K562 (cell line): ENCODE measurements around the gene BANP. TPM values are rescaled to one million over a fixed set of nuclear protein-coding genes. Genes with fewer than 3 reads are reported as not detected.

Experiments
- ATAC-seq: fragments of 200-7000 bp; cut with Tn5 transposase; 3 replicates; pipeline ENCODE4 v1.9.1; 2020; ENCODE audit warnings: moderate library complexity
- BruUV-seq: library from RNA; stranded (reverse); fragments of 400-500 nt; replicated peaks from 2 replicates; lab custom pipeline; 2021; lab: Mats Ljungman, UMichigan
- CTCF ChIA-PET: fragments of 300-600 bp; formaldehyde crosslinking; extraction: SDS; loops from one replicate; lab custom pipeline; 2021; ENCODE audit warnings: low intra/inter-chr PET ratio; lab: Yijun Ruan, JAX
- POLR2A ChIA-PET: fragments of 300-600, 350-650 bp; sonication (Branson Sonifier 250); formaldehyde crosslinking; extraction: SDS; loops from one replicate; lab custom pipeline; 2021; ENCODE audit warnings: antibody characterized with exemption, inconsistent platforms; lab: Yijun Ruan, JAX
- DNase-seq, 4 experiments: peaks; one replicate each; pipeline versions ENCODE4 v3.0.0 to v3.0.0-alpha.2; 2011 to 2018; ENCODE audit warnings: low spot score in 3 of 4, mixed read lengths in 3 of 4; ENCODE audit errors: extremely low read depth in 1 of 4
- FAIRE-seq: peaks from 2 replicates; lab custom pipeline; 2011; peaks lifted over from hg19 to GRCh38; lab: Jason Lieb, UNC
- H2AFZ ChIP-seq: 2 replicates; pipeline ENCODE4 v1.6.0; 2011; ENCODE audit warnings: low read depth, low read length, control low read depth, inconsistent platforms
- H3K27ac ChIP-seq: fragments of 200-600 bp; 3 replicates; pipeline ENCODE4 v1.8.0; 2011; ENCODE audit warnings: low read depth, mild to moderate bottlenecking, control low read depth, inconsistent platforms, low read length, moderate library complexity, mixed read lengths; ENCODE audit errors: extremely low read depth
- H3K27me3 ChIP-seq, 2 experiments: fragments of 300-600 bp in 1 of 2; 2 replicates in 1 of 2; 3 replicates in 1 of 2; pipeline versions ENCODE4 v1.6.0 to v1.8.0; 2011; ENCODE audit warnings: inconsistent platforms in 2 of 2, low read length in 2 of 2, mild to moderate bottlenecking in 1 of 2, mixed read lengths in 1 of 2, moderate library complexity in 1 of 2; ENCODE audit not compliant: control insufficient read depth in 2 of 2, insufficient read depth in 2 of 2
- H3K36me3 ChIP-seq: fragments of 300-600 bp; 3 replicates; pipeline ENCODE4 v1.8.0; 2011; ENCODE audit warnings: mild to moderate bottlenecking, low read length, inconsistent platforms; ENCODE audit not compliant: control insufficient read depth, insufficient read depth
- H3K4me1 ChIP-seq, 2 experiments: fragments of 200-600 bp in 1 of 2; replicated peaks in 1 of 2; 2 replicates in 1 of 2; 3 replicates in 1 of 2; pipeline versions ENCODE4 v1.5.1 to v1.8.0; 2011; ENCODE audit warnings: inconsistent platforms in 2 of 2, low read length in 2 of 2, mild to moderate bottlenecking in 1 of 2, mixed read lengths in 1 of 2, moderate library complexity in 1 of 2; ENCODE audit not compliant: control insufficient read depth in 2 of 2, insufficient read depth in 2 of 2
- H3K4me2 ChIP-seq: 2 replicates; pipeline ENCODE4 v1.6.1; 2011; ENCODE audit warnings: low read length, control low read depth, inconsistent platforms, mixed read lengths; ENCODE audit not compliant: insufficient read depth
- H3K4me3 ChIP-seq: fragments of 200-600 bp; sonication (generic), shearing (Covaris generic); 2 replicates; pipeline ENCODE4 v1.5.1; 2016; ENCODE audit warnings: control low read depth, inconsistent platforms
- H3K79me2 ChIP-seq: fragments of 200-600 bp; 3 replicates; pipeline ENCODE4 v1.8.0; 2011; ENCODE audit warnings: low read length, inconsistent platforms; ENCODE audit not compliant: control insufficient read depth, insufficient read depth
- H3K9ac ChIP-seq, 2 experiments: 2 replicates each; pipeline versions ENCODE4 v1.6.0 to v1.6.1; 2011; ENCODE audit warnings: low read depth in 2 of 2, low read length in 2 of 2, control low read depth in 1 of 2, inconsistent platforms in 1 of 2, mild to moderate bottlenecking in 1 of 2, mixed read lengths in 1 of 2; ENCODE audit not compliant: insufficient read depth in 1 of 2
- H3K9me1 ChIP-seq: one replicate; pipeline ENCODE4 v1.6.0; 2011; ENCODE audit warnings: inconsistent platforms, mild to moderate bottlenecking, low read length, moderate library complexity; ENCODE audit not compliant: control insufficient read depth, insufficient read depth
- H3K9me3 ChIP-seq: replicated peaks from 2 replicates; pipeline ENCODE4 v1.5.1; 2011; ENCODE audit warnings: low read depth, low read length, inconsistent platforms; ENCODE audit not compliant: control insufficient read depth, insufficient read depth
- H4K20me1 ChIP-seq: replicated peaks from 2 replicates; pipeline ENCODE4 v1.6.1; 2011; ENCODE audit warnings: low read length, inconsistent platforms, mixed read lengths; ENCODE audit not compliant: control insufficient read depth, insufficient read depth
- ATF4 ChIP-seq: fragments of 450-650 bp; formaldehyde crosslinking; IDR thresholded peaks from 2 replicates; pipeline ENCODE4 v1.4.0; 2022; ENCODE audit warnings: mild to moderate bottlenecking, moderate library complexity
- DMBX1 ChIP-seq: fragments of 250-450 bp; sonication (Bioruptor Pico); IDR thresholded peaks from 2 replicates; pipeline ENCODE4 v1.8.0; 2022; ENCODE audit warnings: inconsistent platforms, mild to moderate bottlenecking, moderate library complexity, borderline replicate concordance
- HES1 ChIP-seq: fragments of 450-650 bp; IDR thresholded peaks from 2 replicates; pipeline ENCODE4 v1.6.1; 2016; ENCODE audit warnings: low read depth, mild to moderate bottlenecking, moderate library complexity
- HMG20A ChIP-seq: fragments of 450-650 bp; formaldehyde crosslinking; conservative IDR thresholded peaks from 2 replicates; pipeline ENCODE4 v1.4.0; 2020; ENCODE audit warnings: mild to moderate bottlenecking, mixed read lengths
- HMG20B ChIP-seq: fragments of 250-450 bp; sonication (Bioruptor Pico); IDR thresholded peaks from 2 replicates; pipeline ENCODE4 v1.5.0; 2021; ENCODE audit warnings: mild to moderate bottlenecking
- MCM2 ChIP-seq: fragments of 450-650 bp; IDR thresholded peaks from 2 replicates; pipeline ENCODE4 v1.6.1; 2017; ENCODE audit warnings: low read depth, mild to moderate bottlenecking
- MYC ChIP-seq, 2 experiments: fragments of 250-450 bp in 1 of 2; sonication (Bioruptor Pico) in 1 of 2; IDR thresholded peaks; 2 replicates each; pipeline versions ENCODE4 v1.5.1 to v1.6.1; 2012 to 2021; ENCODE audit warnings: low read depth in 2 of 2, borderline replicate concordance in 1 of 2, improper control_type of control experiment in 1 of 2, low read length in 1 of 2, mild to moderate bottlenecking in 1 of 2, moderate library complexity in 1 of 2
- NCOA4 ChIP-seq: fragments of 450-650 bp; IDR thresholded peaks from 2 replicates; pipeline ENCODE4 v1.6.1; 2018; ENCODE audit warnings: mild to moderate bottlenecking; ENCODE audit not compliant: partially characterized antibody
- PREB ChIP-seq: sonication (generic); formaldehyde crosslinking; IDR thresholded peaks from 2 replicates; pipeline ENCODE4 v1.8.1; 2023; ENCODE audit warnings: mild to moderate bottlenecking, missing genetic modification reagents
- RNF219 ChIP-seq: fragments of 250-450 bp; sonication (Bioruptor Pico); IDR thresholded peaks from 2 replicates; pipeline ENCODE4 v1.5.0; 2022; ENCODE audit warnings: mild to moderate bottlenecking
- SFPQ ChIP-seq: fragments of 200-400 bp; formaldehyde crosslinking; IDR thresholded peaks from 2 replicates; pipeline ENCODE4 v1.6.1; 2017; ENCODE audit warnings: mild to moderate bottlenecking, low read depth, low read length, moderate library complexity
- TAF7 ChIP-seq: fragments of 450-650 bp; IDR thresholded peaks from 2 replicates; pipeline ENCODE4 v1.6.1; 2016; ENCODE audit warnings: missing genetic modification characterization, missing compliant biosample characterization
- ZNF232 ChIP-seq: sonication (generic); formaldehyde crosslinking; IDR thresholded peaks from 2 replicates; pipeline ENCODE4 v1.8.0; 2022; ENCODE audit warnings: mild to moderate bottlenecking, missing genetic modification reagents
- ZNF324 ChIP-seq: fragments of 250-450 bp; sonication (Bioruptor Pico); IDR thresholded peaks from 2 replicates; pipeline ENCODE4 v1.4.0; 2020; ENCODE audit warnings: mild to moderate bottlenecking
- ZNF444 ChIP-seq: fragments of 250-450 bp; sonication (Bioruptor Pico); IDR thresholded peaks from 2 replicates; pipeline ENCODE4 v1.4.0; 2020; ENCODE audit warnings: mild to moderate bottlenecking, moderate library complexity
- ZNF76 ChIP-seq: fragments of 250-450 bp; sonication (Bioruptor Pico); IDR thresholded peaks from 2 replicates; pipeline ENCODE4 v1.4.0; 2020; ENCODE audit warnings: mild to moderate bottlenecking, moderate library complexity, borderline replicate concordance
- WGBS: fragments of 100-300 bp; shearing (Covaris generic); methylation state at CpG from one replicate; pipeline ENCODE4 v1.1.6; 2016; ENCODE audit warnings: low coverage, mixed read lengths; ENCODE audit not compliant: insufficient coverage; ENCODE audit errors: missing lambda C conversion rate; 5-methylcytosine and 5-hydroxymethylcytosine counted together
- in situ Hi-C: fragments of 300-500 bp; cut with MboI; formaldehyde crosslinking; loops from 4 replicates; pipeline ENCODE4 v1.15.0; 2018; ENCODE audit warnings: inconsistent platforms, mixed read lengths
- intact Hi-C: fragments of 100-400 bp; cut with micrococcal nuclease; formaldehyde crosslinking; loops from 2 replicates; pipeline ENCODE4 v1.14.2; 2022
- polyA plus RNA-seq, 8 experiments: library from polyadenylated mRNA; depleted of rRNA in 4 of 8; stranded (reverse) in 5 of 8; unstranded in 3 of 8; fragments of >200 nt; fragmentation: Nextera tagmentation in 2 of 8; fragmentation: Illumina TruSeq in 1 of 8; extraction: Ambion mirVana in 2 of 8; extraction: Trizol in 1 of 8; gene quantifications; 2 replicates each; pipeline versions ENCODE4 v1.2.1 to v1.2.3, GENCODE V29; 2011 to 2014; ENCODE audit warnings: inconsistent platforms in 1 of 8, missing spikeins in 1 of 8
- total RNA-seq, 7 experiments: library from RNA; depleted of rRNA in 6 of 7; stranded (reverse); fragments of >200 nt in 6 of 7; fragmentation: Illumina TruSeq in 2 of 7; extraction: Trizol in 2 of 7; gene quantifications; 2 replicates each; pipeline versions ENCODE4 v1.2.1 to v1.2.3, GENCODE V29; 2011 to 2021; ENCODE audit warnings: low replicate concordance in 1 of 7

Gene BANP
- total and polyA plus RNA-seq, 9 of the 15 experiments (the other 6 are each of a cell fraction or from before 2014, with no cell fraction given) = 4.6 to 22.1 (median 15.6) TPM

- no peaks in the 10 kb centered on the region for H3K27me3 ChIP-seq
- in situ Hi-C loops (no loop called here), intact Hi-C loops (no loop called here)
- no peaks in the 10 kb centered on the region for H4K20me1 ChIP-seq
- CTCF ChIA-PET = no interaction called here
- H3K27ac ChIP-seq = no peak overlapping the region
- FAIRE-seq (peak; percentile 76), DNase-seq (no peak), ATAC-seq (no peak)
- H3K36me3 ChIP-seq = peaks cover 22% of the 10 kb centered on the region; the same call in 2 of the 3 replicates
- POLR2A ChIA-PET = no interaction called here
- no peak overlapping the region for H3K9ac ChIP-seq
- H3K9me1 ChIP-seq = no peaks in the 10 kb centered on the region
- no peaks in the 10 kb centered on the region for H3K79me2 ChIP-seq
- no peaks in the 10 kb centered on the region for H3K9me3 ChIP-seq
- peaks cover 0 to 5% of the 10 kb centered on the region in 2 experiments; a peak in 2 of 5 replicates for H3K4me1 ChIP-seq
- no peak overlapping the region for H2AFZ ChIP-seq
- no peak overlapping the region for H3K4me3 ChIP-seq
- 78% methylated on average over 10 of the region's 10 CpGs for WGBS
- no TSS peak for BruUV-seq
- no peak overlapping the region for H3K4me2 ChIP-seq
- TF ChIP-seq HMG20A (CRISPR knock-in tag) (no peak), HES1 (no peak), ZNF444 (CRISPR knock-in tag) (no peak), ZNF76 (CRISPR knock-in tag) (no peak), ZNF232 (no peak), TAF7 (tag) (no peak), RNF219 (CRISPR knock-in tag) (no peak), SFPQ (no peak), DMBX1 (CRISPR knock-in tag) (no peak), PREB (CRISPR knock-in tag) (no peak), MYC (IDR thresholded peaks at IDR 0.05; ENCODE audit: low read depth, low read length) (no peak), MYC (CRISPR knock-in tag; IDR thresholded peaks at IDR 0.05; ENCODE audit: borderline replicate concordance, low read depth) (no peak), ZNF324 (no peak), NCOA4 (no peak), HMG20B (CRISPR knock-in tag) (no peak), MCM2 (no peak), ATF4 (CRISPR knock-in tag) (no peak)
Measured at GRCh38 chr16:88012360-88012759, 61.1 kb downstream of the BANP start.
